ENCODE results near the gene SMOC2.

SMOC2 gene

GRCh38 chr6:168448243-168448855 is 7.4 kb downstream of the SMOC2 start:
- H3K27ac Mint-ChIP-seq = no peak overlapping the region
- H3K36me3 Mint-ChIP-seq (ENCODE audit: low read depth) = no peaks in the 10 kb centered on the region
- H3K27me3 Mint-ChIP-seq (ENCODE audit: low read depth) = peaks cover 18% of the 10 kb centered on the region
- no peaks in the 10 kb centered on the region for H3K9me3 Mint-ChIP-seq
- H3K4me1 Mint-ChIP-seq (ENCODE audit: low read depth) = no peaks in the 10 kb centered on the region
- H3K4me3 Mint-ChIP-seq = no peak overlapping the region

GRCh38 chr6:168450917-168451316 is 9.9 kb downstream of the SMOC2 start:
- Mint-ChIP-seq H3K27ac (no peak overlapping the region), H3K27me3 (ENCODE audit: low read depth) (peaks cover 6% of the 10 kb centered on the region), H3K4me3 (no peak overlapping the region), H3K9me3 (no peaks in the 10 kb centered on the region), H3K36me3 (ENCODE audit: low read depth) (no peaks in the 10 kb centered on the region), H3K4me1 (ENCODE audit: low read depth) (no peaks in the 10 kb centered on the region)

- Mint-ChIP-seq H3K36me3 (ENCODE audit: low read depth) (no peaks in the 10 kb centered on the region), H3K27me3 (ENCODE audit: low read depth) (peaks cover 6% of the 10 kb centered on the region), H3K4me3 (no peak overlapping the region), H3K4me1 (ENCODE audit: low read depth) (no peaks in the 10 kb centered on the region), H3K27ac (no peak overlapping the region), H3K9me3 (no peaks in the 10 kb centered on the region)
Measured at GRCh38 chr6:168451805-168452517, 11.0 kb downstream of the SMOC2 start.

- Mint-ChIP-seq H3K9me3 (no peaks in the 10 kb centered on the region), H3K4me3 (no peak overlapping the region), H3K4me1 (ENCODE audit: low read depth) (no peaks in the 10 kb centered on the region), H3K27ac (no peak overlapping the region), H3K27me3 (ENCODE audit: low read depth) (peaks cover 6% of the 10 kb centered on the region), H3K36me3 (ENCODE audit: low read depth) (no peaks in the 10 kb centered on the region)
Measured at GRCh38 chr6:168452685-168453377, 11.8 kb downstream of the SMOC2 start.

- Mint-ChIP-seq H3K36me3 (ENCODE audit: low read depth) (no peaks in the 10 kb centered on the region), H3K4me1 (ENCODE audit: low read depth) (no peaks in the 10 kb centered on the region), H3K27me3 (ENCODE audit: low read depth) (peaks cover 3% of the 10 kb centered on the region), H3K27ac (no peak overlapping the region), H3K4me3 (no peak overlapping the region), H3K9me3 (no peaks in the 10 kb centered on the region)
Measured at GRCh38 chr6:168455847-168456530, 15.0 kb downstream of the SMOC2 start.

GRCh38 chr6:168456907-168457652 is 16.1 kb downstream of the SMOC2 start:
- H3K9me3 Mint-ChIP-seq = no peaks in the 10 kb centered on the region
- H3K27ac Mint-ChIP-seq = no peak overlapping the region
- no peaks in the 10 kb centered on the region for H3K4me1 Mint-ChIP-seq (ENCODE audit: low read depth)
- H3K27me3 Mint-ChIP-seq (ENCODE audit: low read depth) = no peaks in the 10 kb centered on the region
- H3K4me3 Mint-ChIP-seq = no peak overlapping the region
- no peaks in the 10 kb centered on the region for H3K36me3 Mint-ChIP-seq (ENCODE audit: low read depth)

- Mint-ChIP-seq H3K27ac (no peak overlapping the region), H3K4me3 (no peak overlapping the region), H3K9me3 (no peaks in the 10 kb centered on the region), H3K36me3 (ENCODE audit: low read depth) (no peaks in the 10 kb centered on the region), H3K4me1 (ENCODE audit: low read depth) (no peaks in the 10 kb centered on the region), H3K27me3 (ENCODE audit: low read depth) (no peaks in the 10 kb centered on the region)
Measured at GRCh38 chr6:168457653-168457934, 16.6 kb downstream of the SMOC2 start.

- Mint-ChIP-seq H3K36me3 (ENCODE audit: low read depth) (no peaks in the 10 kb centered on the region), H3K27ac (no peak overlapping the region), H3K9me3 (no peaks in the 10 kb centered on the region), H3K4me1 (ENCODE audit: low read depth) (no peaks in the 10 kb centered on the region), H3K4me3 (no peak overlapping the region), H3K27me3 (ENCODE audit: low read depth) (no peaks in the 10 kb centered on the region)
Measured at GRCh38 chr6:168458101-168458500, 17.1 kb downstream of the SMOC2 start.

- no peaks in the 10 kb centered on the region for H3K9me3 Mint-ChIP-seq
- no peak overlapping the region for H3K27ac Mint-ChIP-seq
- H3K36me3 Mint-ChIP-seq (ENCODE audit: low read depth) = no peaks in the 10 kb centered on the region
- no peak overlapping the region for H3K4me3 Mint-ChIP-seq
- no peaks in the 10 kb centered on the region for H3K27me3 Mint-ChIP-seq (ENCODE audit: low read depth)
- H3K4me1 Mint-ChIP-seq (ENCODE audit: low read depth) = no peaks in the 10 kb centered on the region
Measured at GRCh38 chr6:168459572-168459971, 18.6 kb downstream of the SMOC2 start.

GRCh38 chr6:168462289-168462853 is 21.4 kb downstream of the SMOC2 start:
- H3K9me3 Mint-ChIP-seq = no peaks in the 10 kb centered on the region
- H3K27me3 Mint-ChIP-seq (ENCODE audit: low read depth) = no peaks in the 10 kb centered on the region
- no peaks in the 10 kb centered on the region for H3K4me1 Mint-ChIP-seq (ENCODE audit: low read depth)
- H3K27ac Mint-ChIP-seq = no peak overlapping the region
- H3K36me3 Mint-ChIP-seq (ENCODE audit: low read depth) = no peaks in the 10 kb centered on the region
- H3K4me3 Mint-ChIP-seq = no peak overlapping the region

GRCh38 chr6:168464546-168464945 is 23.6 kb downstream of the SMOC2 start:
- no peak overlapping the region for H3K4me3 Mint-ChIP-seq
- no peaks in the 10 kb centered on the region for H3K4me1 Mint-ChIP-seq (ENCODE audit: low read depth)
- H3K36me3 Mint-ChIP-seq (ENCODE audit: low read depth) = no peaks in the 10 kb centered on the region
- H3K9me3 Mint-ChIP-seq = no peaks in the 10 kb centered on the region
- no peak overlapping the region for H3K27ac Mint-ChIP-seq
- no peaks in the 10 kb centered on the region for H3K27me3 Mint-ChIP-seq (ENCODE audit: low read depth)

- Mint-ChIP-seq H3K36me3 (ENCODE audit: low read depth) (no peaks in the 10 kb centered on the region), H3K4me3 (no peak overlapping the region), H3K9me3 (no peaks in the 10 kb centered on the region), H3K27ac (no peak overlapping the region), H3K27me3 (ENCODE audit: low read depth) (no peaks in the 10 kb centered on the region), H3K4me1 (ENCODE audit: low read depth) (no peaks in the 10 kb centered on the region)
Measured at GRCh38 chr6:168468045-168468444, 27.1 kb downstream of the SMOC2 start.

GRCh38 chr6:168469521-168469920 is 28.5 kb downstream of the SMOC2 start:
- H3K27ac Mint-ChIP-seq = no peak overlapping the region
- no peaks in the 10 kb centered on the region for H3K4me1 Mint-ChIP-seq (ENCODE audit: low read depth)
- no peaks in the 10 kb centered on the region for H3K9me3 Mint-ChIP-seq
- no peaks in the 10 kb centered on the region for H3K36me3 Mint-ChIP-seq (ENCODE audit: low read depth)
- H3K27me3 Mint-ChIP-seq (ENCODE audit: low read depth) = no peaks in the 10 kb centered on the region
- H3K4me3 Mint-ChIP-seq = no peak overlapping the region

GRCh38 chr6:168469926-168470325 is 28.9 kb downstream of the SMOC2 start:
- Mint-ChIP-seq H3K4me1 (ENCODE audit: low read depth) (no peaks in the 10 kb centered on the region), H3K27ac (no peak overlapping the region), H3K9me3 (no peaks in the 10 kb centered on the region), H3K36me3 (ENCODE audit: low read depth) (no peaks in the 10 kb centered on the region), H3K27me3 (ENCODE audit: low read depth) (no peaks in the 10 kb centered on the region), H3K4me3 (no peak overlapping the region)
